HepG2 (cell line): Measurements from ENCODE around the gene RAB22A. TPM values are rescaled to one million over a fixed set of nuclear protein-coding genes. Genes with fewer than 3 reads are reported as not detected.
A peak's percentile ranks its signal among the peaks of the same experiment; 100 is the strongest.

Source experiments
- CCAR2 ChIP-seq: fragments of 200-400 bp; formaldehyde crosslinking; optimal IDR thresholded peaks from 2 replicates; pipeline ENCODE3; 2018; ENCODE audit warnings: low read depth, mild to moderate bottlenecking, low read length, moderate library complexity
- CCDC6 ChIP-seq: sonication (generic); formaldehyde crosslinking; IDR thresholded peaks from 2 replicates; pipeline ENCODE4 v1.8.1; 2022; ENCODE audit warnings: mild to moderate bottlenecking, missing genetic modification reagents, moderate library complexity
- E2F5 ChIP-seq: sonication (generic); formaldehyde crosslinking; conservative IDR thresholded peaks from 2 replicates; pipeline ENCODE4 v1.4.0; 2020; ENCODE audit warnings: missing genetic modification reagents
- ELF1 ChIP-seq: sonication (generic); formaldehyde crosslinking; IDR thresholded peaks from 2 replicates; pipeline ENCODE4 v1.4.0; 2020; ENCODE audit warnings: missing genetic modification reagents
- FOXK2 ChIP-seq: fragments of 450-650 bp; IDR thresholded peaks from 2 replicates; pipeline ENCODE4 v1.6.1; 2016
- HDAC2 ChIP-seq: sonication (generic); formaldehyde crosslinking; IDR thresholded peaks from 2 replicates; pipeline ENCODE4 v1.4.0; 2020; ENCODE audit warnings: missing genetic modification reagents
- HMGXB4 ChIP-seq, 2 experiments: sonication (generic) in 1 of 2; formaldehyde crosslinking in 1 of 2; IDR thresholded peaks; 2 replicates each; pipeline versions ENCODE4 v1.4.0 to v1.6.1; 2018 to 2020; ENCODE audit warnings: missing genetic modification reagents in 2 of 2, borderline replicate concordance in 1 of 2, low read depth in 1 of 2, mild to moderate bottlenecking in 1 of 2, missing biosample characterization in 1 of 2
- IKZF4 ChIP-seq: sonication (generic); formaldehyde crosslinking; IDR thresholded peaks from 2 replicates; pipeline ENCODE4 v1.5.1; 2020; ENCODE audit warnings: borderline replicate concordance, mild to moderate bottlenecking, low read depth, missing genetic modification reagents; ENCODE audit errors: not compliant biosample characterization
- JUND ChIP-seq: sonication (generic); formaldehyde crosslinking; IDR thresholded peaks from 2 replicates; pipeline ENCODE4 v1.8.0; 2022; ENCODE audit warnings: mild to moderate bottlenecking, missing genetic modification reagents
- KLF6 ChIP-seq: IDR thresholded peaks from 2 replicates; pipeline ENCODE4 v1.8.0; 2016; ENCODE audit warnings: missing biosample characterization, missing genetic modification reagents
- MIXL1 ChIP-seq: IDR thresholded peaks from 2 replicates; pipeline ENCODE4 v1.6.1; 2016
- MXD1 ChIP-seq: sonication (generic); formaldehyde crosslinking; IDR thresholded peaks from 2 replicates; pipeline ENCODE4 v1.4.0; 2020; ENCODE audit warnings: mild to moderate bottlenecking, missing genetic modification reagents
- MXD3 ChIP-seq: IDR thresholded peaks from 2 replicates; pipeline ENCODE4 v1.6.1; 2016; ENCODE audit warnings: mild to moderate bottlenecking, missing biosample characterization, missing genetic modification reagents
- MXI1 ChIP-seq: IDR thresholded peaks from 3 replicates; pipeline ENCODE4 v1.6.1; 2012; ENCODE audit warnings: low read depth, low read length, inconsistent platforms, borderline replicate concordance
- NFE2L2 ChIP-seq: fragments of 150-350 bp; IDR thresholded peaks from 2 replicates; pipeline ENCODE4 v1.6.1; 2014; ENCODE audit warnings: low read length
- NR0B2 ChIP-seq: sonication (generic); formaldehyde crosslinking; IDR thresholded peaks from 2 replicates; pipeline ENCODE4 v1.4.0; 2020; ENCODE audit warnings: mild to moderate bottlenecking, missing genetic modification reagents
- PHF5A ChIP-seq: IDR thresholded peaks from one replicate; pipeline ENCODE4 v1.6.1; 2018; ENCODE audit warnings: low read depth, missing genetic modification reagents; ENCODE audit not compliant: unreplicated experiment
- RFXAP ChIP-seq: sonication (generic); formaldehyde crosslinking; IDR thresholded peaks from 2 replicates; pipeline ENCODE4 v1.4.0; 2020; ENCODE audit warnings: missing genetic modification reagents, borderline replicate concordance
- SMC3 ChIP-seq: IDR thresholded peaks from 2 replicates; pipeline ENCODE4 v1.6.1; 2011; ENCODE audit warnings: low read length, improper control_type of control experiment
- SP1 ChIP-seq, 2 experiments: fragments of 450-650 bp in 1 of 2; sonication (generic) in 1 of 2; formaldehyde crosslinking in 1 of 2; IDR thresholded peaks; 2 replicates each; pipeline versions ENCODE4 v1.4.0 to v1.6.1; 2016 to 2020; ENCODE audit warnings: missing genetic modification reagents in 1 of 2
- TAF1 ChIP-seq: sonication (generic); formaldehyde crosslinking; IDR thresholded peaks from 2 replicates; pipeline ENCODE4 v1.4.0; 2020; ENCODE audit warnings: missing genetic modification reagents
- TMF1 ChIP-seq: sonication (generic); formaldehyde crosslinking; IDR thresholded peaks from 2 replicates; pipeline ENCODE4 v1.8.1; 2022; ENCODE audit warnings: low read depth, missing genetic modification reagents
- ZBTB38 ChIP-seq: sonication (generic); formaldehyde crosslinking; IDR thresholded peaks from 2 replicates; pipeline ENCODE4 v1.5.1; 2020; ENCODE audit warnings: mild to moderate bottlenecking, missing genetic modification reagents
- ZNF121 ChIP-seq: sonication (generic); formaldehyde crosslinking; IDR thresholded peaks from 2 replicates; pipeline ENCODE4 v1.5.0; 2020; ENCODE audit warnings: mild to moderate bottlenecking, missing genetic modification reagents
- ZNF138 ChIP-seq: sonication (generic); formaldehyde crosslinking; IDR thresholded peaks from 2 replicates; pipeline ENCODE4 v1.5.0; 2020; ENCODE audit warnings: mild to moderate bottlenecking, low read depth, missing genetic modification reagents
- ZNF205 ChIP-seq: IDR thresholded peaks from 2 replicates; pipeline ENCODE4 v1.6.1; 2018; ENCODE audit warnings: missing biosample characterization, missing genetic modification reagents
- ZNF549 ChIP-seq: sonication (generic); formaldehyde crosslinking; IDR thresholded peaks from 2 replicates; pipeline ENCODE4 v1.5.0; 2020; ENCODE audit warnings: missing genetic modification reagents
- ZNF605 ChIP-seq: sonication (generic); formaldehyde crosslinking; IDR thresholded peaks from 2 replicates; pipeline ENCODE4 v1.8.0; 2022; ENCODE audit warnings: mild to moderate bottlenecking, missing genetic modification reagents
- ZNF629 ChIP-seq: sonication (generic); formaldehyde crosslinking; conservative IDR thresholded peaks from 2 replicates; pipeline ENCODE4 v1.5.0; 2020; ENCODE audit warnings: missing genetic modification reagents
- polyA plus RNA-seq, 8 experiments: library from polyadenylated mRNA; depleted of rRNA in 3 of 8; stranded (reverse) in 7 of 8; unstranded in 1 of 8; fragments of >200 nt; fragmentation: Illumina TruSeq in 4 of 8; extraction: Trizol in 4 of 8; gene quantifications; 2 replicates each; pipeline versions ENCODE4 v1.2.1 to v1.2.3, GENCODE V29; 2011 to 2016; ENCODE audit warnings: low read depth in 4 of 8, missing spikeins in 1 of 8, mixed read lengths in 1 of 8; ENCODE audit not compliant: insufficient read depth in 1 of 8
- total RNA-seq, 5 experiments: library from RNA; depleted of rRNA; stranded (reverse); fragments of >200 nt; fragmentation: Illumina TruSeq; extraction: Trizol; gene quantifications; 2 replicates each; pipeline ENCODE4 v1.2.3, GENCODE V29; 2016; ENCODE audit warnings: low read depth in 1 of 5

Gene RAB22A
- total and polyA plus RNA-seq, 2 of the 13 experiments (the other 11 are each of a cell fraction or from before 2014, with no cell fraction given), result 10.7 to 11.2 TPM

- TF ChIP-seq MXI1 (peak; percentile 95; the same call in 2 of the 3 replicates), ELF1 (peak; percentile 70), IKZF4 (CRISPR knock-in tag) (peak; percentile 7), ZNF629 (CRISPR knock-in tag) (no peak), ZNF205 (CRISPR knock-in tag) (0 out of 2 replicates have a peak, but pooled peaks have one; percentile 60), ZNF138 (CRISPR knock-in tag) (no peak), HMGXB4 (CRISPR knock-in tag; IDR thresholded peaks at IDR 0.05; ENCODE audit: borderline replicate concordance in 1 of 2, low read depth in 1 of 2) (peak; percentile 79 to 86; a peak in 3 of 4 replicates), PHF5A (CRISPR knock-in tag) (no peak), RFXAP (peak; percentile 54; the same call in 1 of the 2 replicates), E2F5 (CRISPR knock-in tag) (peak; percentile 98), NR0B2 (peak; percentile 87), HDAC2 (0 out of 2 replicates have a peak, but pooled peaks have one; percentile 5), FOXK2 (peak; percentile 53; the same call in 1 of the 2 replicates), MXD3 (CRISPR knock-in tag) (peak; percentile 66; the same call in 1 of the 2 replicates), KLF6 (CRISPR knock-in tag) (peak; percentile 33; the same call in 1 of the 2 replicates), ZNF605 (CRISPR knock-in tag) (0 out of 2 replicates have a peak, but pooled peaks have one; percentile 39), ZBTB38 (peak; percentile 93), ZNF549 (CRISPR knock-in tag) (no peak), JUND (CRISPR knock-in tag) (no peak), ZNF121 (CRISPR knock-in tag) (peak; percentile 31; the same call in 1 of the 2 replicates), MIXL1 (CRISPR knock-in tag) (0 out of 2 replicates have a peak, but pooled peaks have one; percentile 18), CCDC6 (0 out of 2 replicates have a peak, but pooled peaks have one; percentile 50), SMC3 (no peak), SP1 (IDR thresholded peaks at IDR 0.05) (no peak), SP1 (CRISPR knock-in tag; IDR thresholded peaks at IDR 0.05) (peak; percentile 84), NFE2L2 (no peak), MXD1 (CRISPR knock-in tag) (peak; percentile 92), CCAR2 (no peak), TMF1 (peak; percentile 90), TAF1 (CRISPR knock-in tag) (peak; percentile 75; the same call in 1 of the 2 replicates)
These were observed 79.4 kb downstream of the RAB22A start, which contains the start of gene VAPB (continued) for GRCh38 chr20:58388882-58389323.
